Stimulated activated CD4-positive, alpha-beta T cell treated with anti-CD3 and anti-CD28 coated beads, Interleukin-12 subunit alpha, Interleukin-12 subunit beta, amount 100 ng/mL, for 24 hours (primary cell): ENCODE measurements around the gene KNDC1.

Experiments
- DNase-seq, 2 experiments: peaks; one replicate each; pipeline ENCODE4 v3.0.0-alpha.2; 2020; ENCODE audit warnings: low read depth in 2 of 2

The KNDC1 gene

GRCh38 chr10:133241501-133242205, 81.6 kb downstream of the KNDC1 start:
- no peak for DNase-seq

GRCh38 chr10:133242611-133243356, 82.8 kb downstream of the KNDC1 start:
- DNase-seq: no peak

GRCh38 chr10:133243593-133243992, 83.6 kb downstream of the KNDC1 start:
- DNase-seq: no peak

GRCh38 chr10:133245439-133246235, 85.6 kb downstream of the KNDC1 start:
- no peak for DNase-seq

- DNase-seq: no peak
These were observed 86.2 kb downstream of the KNDC1 start for GRCh38 chr10:133246236-133246626.

- no peak for DNase-seq
These were observed 87.8 kb downstream of the KNDC1 start for GRCh38 chr10:133247681-133248333.

GRCh38 chr10:133248334-133248715, 88.3 kb downstream of the KNDC1 start:
- DNase-seq: no peak

GRCh38 chr10:133249094-133249780, 89.2 kb downstream of the KNDC1 start:
- no peak for DNase-seq

- no peak for DNase-seq
These were observed 90.1 kb downstream of the KNDC1 start for GRCh38 chr10:133249975-133250754.

GRCh38 chr10:133251388-133252222, 91.6 kb downstream of the KNDC1 start:
- DNase-seq: no peak

- no peak for DNase-seq
These were observed 92.2 kb downstream of the KNDC1 start for GRCh38 chr10:133252223-133252552.

- no peak for DNase-seq
These were observed 93.4 kb downstream of the KNDC1 start for GRCh38 chr10:133253361-133253955.

GRCh38 chr10:133254421-133255120, 94.6 kb downstream of the KNDC1 start:
- DNase-seq: no peak

GRCh38 chr10:133255323-133255722, 95.3 kb downstream of the KNDC1 start:
- no peak for DNase-seq

GRCh38 chr10:133257489-133258065, 97.6 kb downstream of the KNDC1 start:
- DNase-seq: no peak

- peak in 1 of 2 experiments; percentile 22 for DNase-seq
These were observed 98.2 kb downstream of the KNDC1 start for GRCh38 chr10:133258066-133258817.

GRCh38 chr10:133258818-133259601, 99.0 kb downstream of the KNDC1 start:
- peak; percentile 79 to 91 for DNase-seq
